ENCODE measurements around the gene DHRS13. TPM values are rescaled to one million over a fixed set of nuclear protein-coding genes. Genes with fewer than 3 reads are reported as not detected.
A peak's percentile ranks its signal among the peaks of the same experiment; 100 is the strongest.
"Not testable (repeated sequence)": the region's sequence is repeated elsewhere in the genome, so short reads cannot be mapped to it uniquely, and the experiment has no call there.

The DHRS13 gene
- total RNA-seq, 2 donors from 2014 or later: 21.3 to 25.3 TPM

GRCh38 chr17:28883967-28884702 is 18.7 kb downstream of the DHRS13 start:
- no peak for ATAC-seq (replicated peaks in 1 of 2)

GRCh38 chr17:28882154-28882895 is 20.6 kb downstream of the DHRS13 start:
- peaks cover 31% of the 10 kb centered on the region for H3K4me1 Mint-ChIP-seq (ENCODE audit: low read depth)
- peaks cover 7 to 24% of the 10 kb centered on the region in 2 donors for H3K36me3 Mint-ChIP-seq (ENCODE audit: insufficient read depth in 2 of 2)
- H3K27ac Mint-ChIP-seq: no peak overlapping the region

More at GRCh38 chr17:28883967-28884702, 18.7 kb downstream of the DHRS13 start:
- no peak for DNase-seq
- Mint-ChIP-seq H3K9me3 (no peaks in the 10 kb centered on the region), H3K4me3 (no peak overlapping the region), H3K27me3 (ENCODE audit: low read depth) (no peaks in the 10 kb centered on the region), H3K4me1 (ENCODE audit: low read depth) (peaks cover 13% of the 10 kb centered on the region), H3K36me3 (ENCODE audit: insufficient read depth in 2 of 2) (peaks cover 4 to 12% of the 10 kb centered on the region in 2 donors), H3K27ac (peak overlapping the region; percentile 25)

GRCh38 chr17:28881533-28882056 is 21.3 kb downstream of the DHRS13 start:
- no peak overlapping the region for H3K27ac Mint-ChIP-seq

More at GRCh38 chr17:28882154-28882895, 20.6 kb downstream of the DHRS13 start:
- H3K27me3 Mint-ChIP-seq (ENCODE audit: low read depth): no peaks in the 10 kb centered on the region
- H3K9me3 Mint-ChIP-seq: peaks cover 0 to 1% of the 10 kb centered on the region in 2 donors
- ATAC-seq (replicated peaks in 1 of 2) (no peak), DNase-seq (no peak)
- no peak overlapping the region for H3K4me3 Mint-ChIP-seq

GRCh38 chr17:28880572-28880945 is 22.3 kb downstream of the DHRS13 start:
- Mint-ChIP-seq H3K4me1 (ENCODE audit: low read depth) (peaks cover 43% of the 10 kb centered on the region), H3K4me3 (no peak overlapping the region)
- no peak for ATAC-seq (replicated peaks in 1 of 2)

More at GRCh38 chr17:28881533-28882056, 21.3 kb downstream of the DHRS13 start:
- Mint-ChIP-seq H3K9me3 (peaks cover 0 to 1% of the 10 kb centered on the region in 2 donors), H3K36me3 (ENCODE audit: insufficient read depth in 2 of 2) (peaks cover 7 to 24% of the 10 kb centered on the region in 2 donors), H3K27me3 (ENCODE audit: low read depth) (no peaks in the 10 kb centered on the region), H3K4me3 (no peak overlapping the region), H3K4me1 (ENCODE audit: low read depth) (peaks cover 38% of the 10 kb centered on the region)
- ATAC-seq (replicated peaks in 1 of 2) (no peak), DNase-seq (no peak)

GRCh38 chr17:28879886-28880571 is 22.9 kb downstream of the DHRS13 start:
- DNase-seq (no peak), ATAC-seq (replicated peaks in 1 of 2) (no peak)
- Mint-ChIP-seq H3K4me1 (ENCODE audit: low read depth) (peaks cover 46% of the 10 kb centered on the region), H3K4me3 (no peak overlapping the region), H3K9me3 (peaks cover 0 to 1% of the 10 kb centered on the region in 2 donors), H3K27me3 (ENCODE audit: low read depth) (no peaks in the 10 kb centered on the region), H3K27ac (no peak overlapping the region), H3K36me3 (ENCODE audit: insufficient read depth in 2 of 2) (peaks cover 5 to 24% of the 10 kb centered on the region in 2 donors)

More at GRCh38 chr17:28880572-28880945, 22.3 kb downstream of the DHRS13 start:
- Mint-ChIP-seq H3K27me3 (ENCODE audit: low read depth) (no peaks in the 10 kb centered on the region), H3K27ac (no peak overlapping the region), H3K9me3 (peaks cover 0 to 1% of the 10 kb centered on the region in 2 donors), H3K36me3 (ENCODE audit: insufficient read depth in 2 of 2) (peaks cover 7 to 24% of the 10 kb centered on the region in 2 donors)
- no peak for DNase-seq

- Mint-ChIP-seq H3K27me3 (ENCODE audit: low read depth) (no peaks in the 10 kb centered on the region), H3K27ac (no peak overlapping the region), H3K4me1 (ENCODE audit: low read depth) (peaks cover 44% of the 10 kb centered on the region), H3K4me3 (no peak overlapping the region), H3K36me3 (ENCODE audit: insufficient read depth in 2 of 2) (peaks cover 5 to 24% of the 10 kb centered on the region in 2 donors), H3K9me3 (peaks cover 0 to 1% of the 10 kb centered on the region in 2 donors)
- ATAC-seq (replicated peaks in 1 of 2): peak in 1 of 2 donors; percentile 25
- DNase-seq: peak in 1 of 2 donors; percentile 34
These were observed 23.9 kb downstream of the DHRS13 start for GRCh38 chr17:28878981-28879380.

- ATAC-seq (replicated peaks in 1 of 2) (peak; percentile 47 to 63), DNase-seq (no peak)
- H3K4me3 Mint-ChIP-seq: peak overlapping the region; percentile 20 to 31
- no peaks in the 10 kb centered on the region for H3K27me3 Mint-ChIP-seq (ENCODE audit: low read depth)
- H3K9me3 Mint-ChIP-seq: peaks cover 0 to 1% of the 10 kb centered on the region in 2 donors
- peaks cover 44% of the 10 kb centered on the region for H3K4me1 Mint-ChIP-seq (ENCODE audit: low read depth)
- H3K27ac Mint-ChIP-seq: peak overlapping the region; percentile 86
- H3K36me3 Mint-ChIP-seq (ENCODE audit: insufficient read depth in 2 of 2): peaks cover 5 to 24% of the 10 kb centered on the region in 2 donors
These were observed 24.5 kb downstream of the DHRS13 start for GRCh38 chr17:28878158-28878910.

- not testable (repeated sequence) for H3K27ac Mint-ChIP-seq
These were observed 25.6 kb downstream of the DHRS13 start for GRCh38 chr17:28877150-28877711.

GRCh38 chr17:28875848-28876550 is 26.9 kb downstream of the DHRS13 start:
- ATAC-seq (replicated peaks in 1 of 2): peak; percentile 70 to 73

More at GRCh38 chr17:28877150-28877711, 25.6 kb downstream of the DHRS13 start:
- H3K27me3 Mint-ChIP-seq (ENCODE audit: low read depth); ATAC-seq (replicated peaks in 1 of 2); DNase-seq; H3K9me3 Mint-ChIP-seq: not testable (repeated sequence)
- Mint-ChIP-seq H3K36me3 (ENCODE audit: insufficient read depth in 2 of 2) (peaks cover 5 to 22% of the 10 kb centered on the region in 2 donors), H3K4me3 (peak overlapping the region in 1 of 2 donors; percentile 27), H3K4me1 (ENCODE audit: low read depth) (peaks cover 55% of the 10 kb centered on the region)

GRCh38 chr17:28874750-28875149 is 28.1 kb downstream of the DHRS13 start:
- no peaks in the 10 kb centered on the region for H3K27me3 Mint-ChIP-seq (ENCODE audit: low read depth)
- DNase-seq (no peak), ATAC-seq (replicated peaks in 1 of 2) (no peak)
- no peak overlapping the region for H3K4me3 Mint-ChIP-seq
- H3K4me1 Mint-ChIP-seq (ENCODE audit: low read depth): peaks cover 70% of the 10 kb centered on the region
- H3K36me3 Mint-ChIP-seq (ENCODE audit: insufficient read depth in 2 of 2): peaks cover 3 to 12% of the 10 kb centered on the region in 2 donors
- H3K9me3 Mint-ChIP-seq: peaks cover 0 to 1% of the 10 kb centered on the region in 2 donors
- no peak overlapping the region for H3K27ac Mint-ChIP-seq

More at GRCh38 chr17:28875848-28876550, 26.9 kb downstream of the DHRS13 start:
- Mint-ChIP-seq H3K27me3 (ENCODE audit: low read depth) (no peaks in the 10 kb centered on the region), H3K4me3 (peak overlapping the region; percentile 27 to 39), H3K36me3 (ENCODE audit: insufficient read depth in 2 of 2) (peaks cover 5 to 14% of the 10 kb centered on the region in 2 donors), H3K9me3 (peaks cover 0 to 1% of the 10 kb centered on the region in 2 donors), H3K4me1 (ENCODE audit: low read depth) (peaks cover 67% of the 10 kb centered on the region), H3K27ac (peak overlapping the region; percentile 30)
- DNase-seq: peak in 1 of 2 donors; percentile 33

GRCh38 chr17:28873839-28874238 is 29.0 kb downstream of the DHRS13 start:
- Mint-ChIP-seq H3K36me3 (ENCODE audit: insufficient read depth in 2 of 2) (peaks cover 3 to 9% of the 10 kb centered on the region in 2 donors), H3K27me3 (ENCODE audit: low read depth) (no peaks in the 10 kb centered on the region), H3K9me3 (peaks cover 0 to 1% of the 10 kb centered on the region in 2 donors), H3K27ac (no peak overlapping the region), H3K4me1 (ENCODE audit: low read depth) (peaks cover 64% of the 10 kb centered on the region), H3K4me3 (no peak overlapping the region)
- no peak for ATAC-seq (replicated peaks in 1 of 2)
- no peak for DNase-seq
